Astrocyte of the spinal cord (primary cell): ENCODE results near the gene PPM1A.

Experiments
- DNase-seq: peaks from one replicate; pipeline ENCODE4 v3.0.0; 2011; ENCODE audit warnings: low read depth, low spot score
- H3K4me3 ChIP-seq: 2 replicates; pipeline ENCODE4 v1.5.1; 2011; ENCODE audit warnings: low read depth, mild to moderate bottlenecking, low read length, moderate library complexity
- in situ Hi-C: cut with HindIII; loops from 2 replicates; pipeline ENCODE4 v1.10.0; 2017; ENCODE audit warnings: low sequenced_read_pairs
- TF ChIP-seq, protein P1 (sequence below): IDR thresholded peaks from 2 replicates; pipeline ENCODE4 v1.5.1; 2012; ENCODE audit warnings: low read depth, mild to moderate bottlenecking, low read length, inconsistent platforms

The PPM1A gene

DNA sequence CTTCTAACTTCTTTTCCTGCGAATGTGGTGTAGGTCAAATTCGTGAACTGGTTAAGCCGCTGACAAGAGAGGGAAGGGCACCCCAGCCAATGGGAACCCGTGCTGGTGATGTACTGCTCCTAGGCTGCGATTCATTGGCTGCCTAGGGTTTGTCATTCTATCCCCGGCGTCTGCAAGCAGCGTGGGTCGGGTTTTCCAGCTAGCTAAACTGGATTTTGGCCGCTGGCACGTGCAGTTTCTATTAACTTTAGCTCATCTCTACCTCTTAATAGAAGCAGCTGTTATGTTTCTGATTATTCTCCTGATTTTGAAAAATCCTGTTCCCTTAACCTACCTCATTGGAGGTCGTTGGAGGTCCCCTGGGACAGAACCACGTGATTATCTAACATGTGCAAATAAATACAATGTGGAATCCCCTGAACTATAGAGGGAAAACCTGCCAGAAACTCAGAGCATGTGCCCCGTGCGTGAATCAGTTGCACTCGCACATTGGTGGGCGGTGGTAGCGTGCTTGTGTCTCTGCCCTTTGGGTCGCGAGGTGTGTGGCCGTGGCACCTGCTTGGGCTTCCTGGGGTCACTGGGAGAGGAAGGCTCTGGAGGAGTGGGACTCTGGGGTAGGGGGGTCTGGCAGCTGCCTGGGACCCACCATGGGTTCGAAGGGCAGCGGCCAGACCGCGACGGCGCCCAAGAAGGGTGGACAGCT, 876 bp upstream of the PPM1A start:
- peak overlapping the region; percentile 56 for H3K4me3 ChIP-seq
- DNase-seq: peak; percentile 94
- TF ChIP-seq, protein P1, sequence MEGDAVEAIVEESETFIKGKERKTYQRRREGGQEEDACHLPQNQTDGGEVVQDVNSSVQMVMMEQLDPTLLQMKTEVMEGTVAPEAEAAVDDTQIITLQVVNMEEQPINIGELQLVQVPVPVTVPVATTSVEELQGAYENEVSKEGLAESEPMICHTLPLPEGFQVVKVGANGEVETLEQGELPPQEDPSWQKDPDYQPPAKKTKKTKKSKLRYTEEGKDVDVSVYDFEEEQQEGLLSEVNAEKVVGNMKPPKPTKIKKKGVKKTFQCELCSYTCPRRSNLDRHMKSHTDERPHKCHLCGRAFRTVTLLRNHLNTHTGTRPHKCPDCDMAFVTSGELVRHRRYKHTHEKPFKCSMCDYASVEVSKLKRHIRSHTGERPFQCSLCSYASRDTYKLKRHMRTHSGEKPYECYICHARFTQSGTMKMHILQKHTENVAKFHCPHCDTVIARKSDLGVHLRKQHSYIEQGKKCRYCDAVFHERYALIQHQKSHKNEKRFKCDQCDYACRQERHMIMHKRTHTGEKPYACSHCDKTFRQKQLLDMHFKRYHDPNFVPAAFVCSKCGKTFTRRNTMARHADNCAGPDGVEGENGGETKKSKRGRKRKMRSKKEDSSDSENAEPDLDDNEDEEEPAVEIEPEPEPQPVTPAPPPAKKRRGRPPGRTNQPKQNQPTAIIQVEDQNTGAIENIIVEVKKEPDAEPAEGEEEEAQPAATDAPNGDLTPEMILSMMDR: no peak
- in situ Hi-C loops: no loop called here

DNA sequence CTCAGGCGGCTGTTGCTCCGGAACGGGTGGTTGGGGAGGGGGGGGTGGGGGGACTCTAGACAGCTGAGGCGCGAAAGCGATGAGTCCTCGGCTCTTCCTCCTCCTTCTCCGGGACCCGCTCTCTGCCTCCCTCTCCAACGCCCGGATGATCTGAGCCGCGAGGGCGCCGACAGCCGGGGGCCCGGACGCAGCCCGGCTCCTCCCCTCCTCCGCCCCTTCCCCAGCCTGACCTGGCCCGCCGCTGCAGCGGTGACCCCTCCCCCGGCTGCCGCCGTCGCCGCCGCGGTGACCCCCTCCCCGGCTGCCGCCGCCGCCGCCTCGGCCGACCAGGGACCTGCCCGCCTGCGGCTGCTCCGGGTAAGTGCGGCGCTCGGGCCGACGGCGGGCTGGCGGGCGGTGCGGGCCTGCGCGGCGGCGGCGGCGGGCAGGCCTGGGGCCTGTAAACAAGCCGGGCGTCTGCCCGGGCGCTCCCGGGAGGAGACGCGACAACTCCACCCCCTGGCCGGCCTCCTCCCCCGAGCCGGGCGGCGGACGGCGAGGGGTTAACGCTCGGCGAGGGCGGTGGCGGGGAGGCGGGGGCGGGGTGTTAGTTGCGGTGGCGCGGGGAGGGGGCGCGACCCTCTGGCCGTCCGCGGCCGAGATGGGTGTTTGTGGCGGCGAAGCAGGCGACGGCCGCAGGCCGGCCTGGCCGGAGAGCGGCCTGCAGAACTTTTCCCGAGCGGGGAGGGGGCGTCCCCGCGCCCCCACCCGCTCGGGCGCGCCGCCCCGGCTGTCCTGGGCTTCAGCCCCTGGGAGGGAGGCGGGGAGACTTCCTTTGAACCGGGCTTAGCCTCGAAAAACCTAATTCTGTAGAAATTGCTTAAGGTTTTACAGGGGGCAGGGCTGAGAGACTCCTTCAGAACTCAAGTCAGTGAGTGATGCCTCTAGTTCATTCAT, 568 bp downstream of the PPM1A start:
- in situ Hi-C loops: no loop called here
- peak; percentile 69 for DNase-seq
- peak overlapping the region; percentile 76 for H3K4me3 ChIP-seq
- TF ChIP-seq, protein P1: no peak

DNA sequence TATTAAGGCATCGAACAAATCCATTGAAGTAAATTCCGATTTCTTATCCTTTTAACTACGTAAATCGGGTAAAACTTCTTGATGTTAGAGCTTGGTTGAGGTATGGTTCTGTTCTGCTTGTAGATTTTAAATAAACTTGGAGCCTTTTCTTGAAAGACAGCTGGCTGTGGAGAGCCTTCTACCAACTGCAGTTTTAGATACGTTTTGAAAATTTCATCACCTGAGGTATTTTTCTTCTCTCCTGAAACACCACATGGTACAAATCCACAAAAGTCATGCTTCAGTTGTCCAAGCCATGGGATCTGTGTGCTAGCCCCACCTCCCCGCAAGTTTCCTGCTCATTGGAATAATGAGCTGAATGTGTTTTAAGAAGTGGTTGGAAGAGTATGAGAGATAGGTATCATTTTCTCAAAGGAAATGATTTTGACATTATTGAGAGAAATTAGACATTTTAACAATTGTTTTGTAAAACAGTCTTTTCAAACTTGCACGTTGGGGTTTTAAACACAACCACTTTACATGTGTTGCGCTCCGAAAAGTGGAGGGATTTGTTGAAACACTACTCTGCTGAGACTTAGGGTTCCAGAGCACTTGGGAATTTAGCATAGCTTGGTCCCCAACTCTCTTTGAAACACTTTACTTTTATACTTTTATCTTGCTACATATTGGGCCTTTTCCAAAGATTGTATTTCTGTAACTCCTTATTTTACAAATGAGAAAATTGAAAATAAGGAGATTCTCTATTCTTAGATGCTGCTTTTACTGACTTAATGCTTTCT, 1.4 kb downstream of the PPM1A start:
- peak; percentile 38 for DNase-seq
- in situ Hi-C loops: no loop called here
- H3K4me3 ChIP-seq: peak overlapping the region; percentile 76
- TF ChIP-seq, protein P1: no peak

DNA sequence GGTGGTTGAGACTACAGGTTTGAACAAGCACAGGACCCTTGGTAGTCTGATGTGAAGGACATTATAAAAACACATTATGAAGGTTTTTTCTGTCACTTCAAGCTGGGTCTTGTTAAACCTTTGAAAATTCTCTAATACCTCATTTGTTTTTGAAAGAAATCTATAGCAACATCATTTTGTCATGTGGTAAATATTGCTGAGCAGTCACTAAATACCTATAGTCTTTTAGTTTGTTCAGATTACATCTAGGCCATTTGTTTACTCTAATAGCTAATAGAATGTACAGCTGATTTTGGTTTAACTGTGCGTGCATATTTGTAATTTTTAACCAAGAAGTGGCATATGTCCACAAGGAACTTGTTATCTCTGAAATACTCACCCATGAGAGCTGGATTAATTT, 2.9 kb downstream of the PPM1A start:
- in situ Hi-C loops: no loop called here
- TF ChIP-seq, protein P1: no peak
- H3K4me3 ChIP-seq: no peak overlapping the region
- DNase-seq: no peak

DNA sequence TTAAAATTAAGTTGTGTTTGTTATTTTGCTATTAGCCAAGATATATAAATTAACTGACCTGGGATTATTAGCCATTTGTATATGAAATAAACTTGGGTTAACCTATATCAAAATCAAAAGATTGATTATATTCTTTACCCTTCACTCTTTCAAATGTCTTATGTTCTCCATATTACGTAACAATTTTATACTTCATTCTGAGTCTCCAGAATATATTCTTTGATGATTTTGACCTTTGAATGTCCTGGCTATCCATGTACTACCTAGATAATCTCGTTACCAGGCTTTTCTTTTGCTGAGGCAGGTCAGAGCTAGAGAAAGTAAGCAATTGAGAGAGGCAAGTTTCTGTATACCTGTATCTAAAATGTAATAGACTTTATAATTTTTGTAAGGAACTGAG, 3.6 kb downstream of the PPM1A start:
- DNase-seq: no peak
- in situ Hi-C loops: no loop called here
- TF ChIP-seq, protein P1: no peak
- H3K4me3 ChIP-seq: no peak overlapping the region

DNA sequence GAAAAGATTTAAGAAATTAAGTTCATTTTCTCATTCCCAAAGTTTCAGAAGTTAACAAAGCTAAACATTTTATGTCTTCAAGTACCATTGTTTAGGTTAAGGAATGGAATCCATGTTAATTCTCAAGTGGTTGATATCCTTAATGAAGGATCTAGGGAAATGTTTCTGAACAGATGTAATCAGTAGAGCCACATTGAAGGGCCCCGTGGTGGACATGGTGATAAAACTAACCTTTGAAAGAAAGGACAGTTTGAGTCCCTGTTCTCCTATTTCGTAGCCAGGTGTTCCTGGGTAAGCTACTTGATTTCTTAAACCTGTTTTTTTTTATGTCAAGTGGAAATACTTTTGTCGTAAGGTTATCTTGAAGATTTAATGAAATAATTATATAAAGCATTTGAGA, 4.6 kb downstream of the PPM1A start:
- no peak overlapping the region for H3K4me3 ChIP-seq
- no peak for DNase-seq
- in situ Hi-C loops: no loop called here
- TF ChIP-seq, protein P1: no peak
